Activated CD8-positive, alpha-beta memory T cell treated with anti-CD3 and anti-CD28 coated beads, Interleukin-2, amount 50 U/mL, for 1 hour (primary cell): Measurements from ENCODE around the gene PRDM5.

Experiments used
- DNase-seq: peaks from one replicate; pipeline ENCODE4 v3.0.0-alpha.2; 2020; ENCODE audit errors: extremely low read depth

Gene PRDM5

GRCh38 chr4:120856294-120856693 is 66.2 kb downstream of the PRDM5 start:
- no peak for DNase-seq

GRCh38 chr4:120855307-120856001 is 67.1 kb downstream of the PRDM5 start:
- no peak for DNase-seq

- DNase-seq, result no peak
Measured at GRCh38 chr4:120853161-120853935, 69.2 kb downstream of the PRDM5 start.

- DNase-seq, result no peak
Measured at GRCh38 chr4:120850018-120850599, 72.4 kb downstream of the PRDM5 start.

- no peak for DNase-seq
Measured at GRCh38 chr4:120847019-120847582, 75.4 kb downstream of the PRDM5 start.

GRCh38 chr4:120844528-120844921 is 78.0 kb downstream of the PRDM5 start:
- no peak for DNase-seq

- DNase-seq, result no peak
Measured at GRCh38 chr4:120843849-120844527, 78.5 kb downstream of the PRDM5 start.

- no peak for DNase-seq
Measured at GRCh38 chr4:120842031-120842430, 80.5 kb downstream of the PRDM5 start.

- DNase-seq, result no peak
Measured at GRCh38 chr4:120841580-120841979, 80.9 kb downstream of the PRDM5 start.

- no peak for DNase-seq
Measured at GRCh38 chr4:120839974-120840751, 82.4 kb downstream of the PRDM5 start.

- no peak for DNase-seq
Measured at GRCh38 chr4:120839334-120839973, 83.1 kb downstream of the PRDM5 start.

- no peak for DNase-seq
Measured at GRCh38 chr4:120838784-120839183, 83.7 kb downstream of the PRDM5 start.

- no peak for DNase-seq
Measured at GRCh38 chr4:120837656-120838055, 84.9 kb downstream of the PRDM5 start.

GRCh38 chr4:120835342-120835741 is 87.2 kb downstream of the PRDM5 start:
- no peak for DNase-seq

- DNase-seq, result no peak
Measured at GRCh38 chr4:120830204-120830603, 92.3 kb downstream of the PRDM5 start.

GRCh38 chr4:120829113-120829831 is 93.3 kb downstream of the PRDM5 start:
- no peak for DNase-seq

GRCh38 chr4:120826853-120827252 is 95.7 kb downstream of the PRDM5 start:
- DNase-seq, result no peak

GRCh38 chr4:120826449-120826848 is 96.1 kb downstream of the PRDM5 start:
- DNase-seq, result no peak

- no peak for DNase-seq
Measured at GRCh38 chr4:120824946-120825345, 97.6 kb downstream of the PRDM5 start.

- DNase-seq, result no peak
Measured at GRCh38 chr4:120821977-120822376, 100.5 kb downstream of the PRDM5 start.
